NOMO-1 treated with DMSO at 0.1 percent for 48 hours (cell line): ENCODE measurements around the gene PDXK.
"Not testable (repeated sequence)": the region's sequence is repeated elsewhere in the genome, so short reads cannot be mapped to it uniquely, and the experiment has no call there.

Experiments
- DNase-seq: peaks from one replicate; lab custom pipeline; 2025; ENCODE audit not compliant: unreplicated experiment; lab: John Stamatoyannopoulos, UW

The PDXK gene

GRCh38 chr21:43697758-43698643 lies 20.9 kb upstream of the PDXK start:
- no peak for DNase-seq

- not testable (repeated sequence) for DNase-seq
Observed at GRCh38 chr21:43699492-43699777, 19.5 kb upstream of the PDXK start.

GRCh38 chr21:43699933-43700599 lies 18.9 kb upstream of the PDXK start:
- no peak for DNase-seq

GRCh38 chr21:43701936-43702784 lies 16.8 kb upstream of the PDXK start:
- no peak for DNase-seq

GRCh38 chr21:43702785-43703034 lies 16.2 kb upstream of the PDXK start:
- DNase-seq, result no peak

GRCh38 chr21:43703035-43703880 lies 15.7 kb upstream of the PDXK start:
- DNase-seq, result peak; percentile 45

- no peak for DNase-seq
Observed at GRCh38 chr21:43707462-43707861, 11.5 kb upstream of the PDXK start.

GRCh38 chr21:43708745-43709381 lies 10.1 kb upstream of the PDXK start:
- no peak for DNase-seq

GRCh38 chr21:43712268-43712942 lies 6.5 kb upstream of the PDXK start:
- no peak for DNase-seq

GRCh38 chr21:43713123-43713522 lies 5.8 kb upstream of the PDXK start:
- DNase-seq, result not testable (repeated sequence)

- peak; percentile 25 for DNase-seq
Observed at GRCh38 chr21:43716376-43717165, 2.4 kb upstream of the PDXK start.

GRCh38 chr21:43717166-43717853 lies 1.6 kb upstream of the PDXK start:
- DNase-seq, result no peak

- no peak for DNase-seq
Observed at GRCh38 chr21:43717967-43718871, 710 bp upstream of the PDXK start.

GRCh38 chr21:43719748-43720538 lies 1.0 kb downstream of the PDXK start:
- DNase-seq, result no peak

- no peak for DNase-seq
Observed at GRCh38 chr21:43720539-43721166, 1.7 kb downstream of the PDXK start.

GRCh38 chr21:43721206-43721605 lies 2.3 kb downstream of the PDXK start:
- DNase-seq, result no peak
